ENCODE results near the gene PALLD.
A peak's percentile ranks its signal among the peaks of the same experiment; 100 is the strongest.

The PALLD gene

GRCh38 chr4:168863719-168864647, 367.1 kb downstream of the PALLD start:
- DNase-seq: no peak

GRCh38 chr4:168864821-168865541, 368.1 kb downstream of the PALLD start:
- no peak for DNase-seq

- no peak for DNase-seq
Measured at GRCh38 chr4:168865854-168866253, 369.0 kb downstream of the PALLD start.

GRCh38 chr4:168866635-168867034, 369.8 kb downstream of the PALLD start:
- DNase-seq: no peak

GRCh38 chr4:168867128-168867527, 370.3 kb downstream of the PALLD start:
- DNase-seq: no peak

- DNase-seq: no peak
Measured at GRCh38 chr4:168868044-168868781, 371.4 kb downstream of the PALLD start.

- no peak for DNase-seq
Measured at GRCh38 chr4:168868802-168869201, 371.9 kb downstream of the PALLD start.

GRCh38 chr4:168870004-168870403, 373.2 kb downstream of the PALLD start:
- no peak for DNase-seq

- no peak for DNase-seq
Measured at GRCh38 chr4:168871632-168872031, 374.8 kb downstream of the PALLD start.

- no peak for DNase-seq
Measured at GRCh38 chr4:168874083-168874482, 377.2 kb downstream of the PALLD start.

- DNase-seq: no peak
Measured at GRCh38 chr4:168876106-168876505, 379.3 kb downstream of the PALLD start.

GRCh38 chr4:168877511-168878491, 380.9 kb downstream of the PALLD start:
- DNase-seq: peak; percentile 18

- no peak for DNase-seq
Measured at GRCh38 chr4:168878623-168879022, 381.8 kb downstream of the PALLD start.

GRCh38 chr4:168879188-168879587, 382.3 kb downstream of the PALLD start:
- DNase-seq: no peak

GRCh38 chr4:168880072-168880675, 383.3 kb downstream of the PALLD start:
- DNase-seq: no peak

GRCh38 chr4:168880811-168881595, 384.2 kb downstream of the PALLD start:
- no peak for DNase-seq

GRCh38 chr4:168881781-168882420, 385.0 kb downstream of the PALLD start:
- no peak for DNase-seq

- DNase-seq: no peak
Measured at GRCh38 chr4:168882650-168883233, 385.9 kb downstream of the PALLD start.

GRCh38 chr4:168883513-168883912, 386.7 kb downstream of the PALLD start:
- no peak for DNase-seq
